ENCODE results near the gene GEMIN8.
A peak's percentile ranks its signal among the peaks of the same experiment; 100 is the strongest.

GEMIN8 gene

DNA sequence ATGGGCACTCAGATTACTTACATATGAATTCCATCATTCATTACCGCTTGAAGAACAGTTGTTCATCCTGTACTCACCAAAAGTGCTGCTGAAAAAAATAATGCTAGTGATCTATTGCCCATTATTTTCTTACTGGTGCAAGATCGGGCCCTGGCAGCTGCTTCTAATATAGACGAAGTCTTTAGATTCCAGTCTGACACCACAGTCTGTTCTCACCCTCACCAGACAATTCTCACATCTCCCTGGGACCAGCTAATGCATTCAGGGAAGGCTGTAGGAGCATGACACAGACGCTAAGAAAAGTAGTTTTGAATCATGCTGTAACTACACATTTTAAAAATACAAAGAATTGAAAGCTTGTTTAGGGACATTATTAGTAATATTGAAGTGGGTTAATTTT is 13.8 kb downstream of the GEMIN8 start:
- DNase-seq (ENCODE audit: low spot score): no peak

DNA sequence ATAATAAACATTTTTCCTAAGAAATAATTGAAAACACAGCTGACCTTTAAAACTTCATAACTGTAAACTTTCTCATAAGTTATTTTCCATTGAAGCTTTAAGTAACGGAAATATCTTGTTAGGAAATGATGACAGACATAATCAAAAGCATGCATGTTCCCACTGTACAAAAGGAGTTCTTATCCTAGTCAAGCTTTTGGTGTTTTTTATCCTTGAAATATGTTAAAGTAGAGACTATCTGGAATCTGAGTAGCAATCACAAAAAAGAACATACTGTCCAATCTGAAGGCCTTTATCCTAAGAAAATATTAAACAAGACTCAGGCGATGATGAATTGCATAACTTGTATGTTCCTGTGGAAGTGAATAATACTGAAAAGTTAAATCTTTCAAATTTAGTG is 14.4 kb downstream of the GEMIN8 start:
- peak; percentile 7 for DNase-seq (ENCODE audit: low spot score)

DNA sequence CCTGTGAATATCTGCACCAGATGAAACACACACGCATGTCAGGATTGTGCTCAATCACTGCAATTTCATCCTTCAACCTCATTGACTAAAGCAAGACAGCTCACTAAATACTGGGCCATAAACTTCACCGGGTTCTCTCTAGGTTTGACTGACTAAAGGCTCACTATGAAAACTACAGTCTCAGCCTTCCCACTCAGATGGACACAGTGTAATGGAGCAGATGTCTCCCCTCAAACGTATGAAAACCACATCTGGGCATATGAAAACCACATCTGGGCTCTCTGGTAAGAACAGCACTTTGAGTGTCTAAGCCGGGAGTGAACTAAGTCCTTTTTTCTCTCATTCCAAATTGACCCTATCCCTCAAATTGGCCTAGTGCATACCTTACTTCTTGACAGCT is 15.2 kb downstream of the GEMIN8 start:
- DNase-seq (ENCODE audit: low spot score): no peak

DNA sequence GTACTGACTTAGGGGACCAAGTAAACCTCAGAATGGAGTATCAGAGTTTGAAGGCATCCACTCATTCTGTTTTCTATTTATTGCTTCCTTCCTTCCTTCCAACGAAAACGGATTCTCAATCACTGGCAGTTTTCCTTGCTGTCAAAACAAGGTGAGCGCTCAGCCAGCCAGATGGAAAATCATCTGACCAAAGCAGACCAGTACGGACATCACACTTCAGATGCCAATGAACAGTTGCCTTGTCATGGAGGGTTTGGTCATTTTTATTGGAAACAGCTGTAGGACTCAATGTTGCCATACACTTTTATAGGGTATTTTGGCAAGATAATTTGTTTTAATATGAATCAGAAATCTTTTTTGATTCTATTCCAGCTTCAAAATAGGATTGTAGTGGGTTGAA is 16.6 kb downstream of the GEMIN8 start:
- DNase-seq (ENCODE audit: low spot score): no peak

DNA sequence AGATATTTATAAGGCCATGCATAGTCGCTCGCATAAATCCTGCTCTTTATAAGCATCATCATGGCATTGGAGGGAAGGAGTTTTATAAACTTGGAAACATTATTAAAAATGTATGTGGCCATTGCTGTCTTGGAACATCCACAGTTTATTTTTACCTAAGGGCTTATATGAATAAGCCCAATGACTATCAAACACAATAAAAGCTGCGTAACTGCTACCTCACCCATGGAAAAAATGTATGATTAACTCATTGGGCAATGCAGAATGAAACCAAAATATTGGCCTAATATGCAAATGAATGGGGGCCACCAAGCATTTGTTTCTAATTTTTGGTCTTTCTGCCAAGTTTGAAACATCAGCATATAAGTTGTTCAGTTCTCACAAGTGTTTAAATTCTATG is 19.1 kb downstream of the GEMIN8 start:
- DNase-seq (ENCODE audit: low spot score): no peak

DNA sequence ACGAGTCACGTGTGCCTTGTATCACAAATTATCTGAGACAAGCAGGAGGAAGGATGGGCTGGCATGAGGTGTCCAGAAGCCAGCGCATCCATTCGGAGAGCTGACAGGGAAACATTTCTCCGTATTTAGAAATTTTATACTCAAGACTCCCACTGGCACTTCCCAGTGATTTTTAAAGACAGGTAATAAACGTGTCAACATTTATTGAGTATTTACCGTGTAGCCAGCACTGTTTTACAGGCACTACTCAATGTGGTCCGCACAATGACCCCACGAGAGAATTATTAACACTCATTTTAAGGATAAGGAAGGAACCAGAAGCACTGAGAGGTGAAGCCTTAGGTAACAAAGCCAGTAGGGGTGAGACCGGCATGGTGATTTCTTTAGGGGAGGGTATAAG is 23.2 kb downstream of the GEMIN8 start:
- no peak for DNase-seq (ENCODE audit: low spot score)

DNA sequence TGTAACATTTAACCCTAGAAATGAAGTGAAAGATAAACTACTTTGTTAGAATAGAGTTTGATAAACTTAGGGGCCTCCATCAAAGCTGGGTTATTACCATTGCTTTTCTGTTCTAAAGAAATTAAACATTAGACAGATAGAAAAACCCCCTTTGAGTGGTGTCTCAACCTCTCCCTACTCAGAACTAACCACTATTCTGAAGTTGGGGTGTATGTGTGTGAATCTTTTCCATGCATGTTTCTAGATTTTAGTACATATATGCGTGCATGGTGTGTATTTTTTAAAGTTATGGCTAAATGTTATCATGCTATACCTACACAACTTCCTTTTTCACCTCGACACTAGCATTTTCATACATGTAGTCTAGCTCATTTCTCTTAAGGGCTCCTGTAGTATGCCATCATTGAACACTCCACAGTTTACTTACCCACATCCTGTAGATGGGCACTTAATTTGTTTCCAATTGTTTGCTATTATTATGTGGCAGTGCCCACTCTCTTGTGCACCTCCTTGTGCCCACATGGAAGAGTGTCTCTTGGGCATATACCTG is 25.7 kb downstream of the GEMIN8 start:
- DNase-seq (ENCODE audit: low spot score): no peak

DNA sequence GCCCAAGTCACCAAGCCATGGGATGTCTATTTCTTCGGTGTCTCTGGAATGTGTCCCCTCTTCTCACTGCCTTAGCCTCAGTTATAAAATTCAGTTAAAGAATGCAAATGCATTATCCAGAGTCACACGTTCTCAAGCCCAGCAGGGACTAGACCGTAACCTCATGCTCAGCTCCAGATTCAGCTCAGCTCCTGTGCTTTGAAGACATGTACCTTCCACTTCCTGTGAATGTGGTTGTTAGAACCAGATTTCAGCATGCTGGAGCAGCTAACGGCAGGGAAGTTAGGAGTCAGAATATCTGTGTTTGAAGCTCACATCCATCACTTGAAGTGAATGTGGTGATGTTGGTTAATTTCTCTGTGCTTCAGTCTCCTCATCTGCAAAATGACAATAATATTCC is 26.7 kb downstream of the GEMIN8 start:
- no peak for DNase-seq (ENCODE audit: low spot score)

DNA sequence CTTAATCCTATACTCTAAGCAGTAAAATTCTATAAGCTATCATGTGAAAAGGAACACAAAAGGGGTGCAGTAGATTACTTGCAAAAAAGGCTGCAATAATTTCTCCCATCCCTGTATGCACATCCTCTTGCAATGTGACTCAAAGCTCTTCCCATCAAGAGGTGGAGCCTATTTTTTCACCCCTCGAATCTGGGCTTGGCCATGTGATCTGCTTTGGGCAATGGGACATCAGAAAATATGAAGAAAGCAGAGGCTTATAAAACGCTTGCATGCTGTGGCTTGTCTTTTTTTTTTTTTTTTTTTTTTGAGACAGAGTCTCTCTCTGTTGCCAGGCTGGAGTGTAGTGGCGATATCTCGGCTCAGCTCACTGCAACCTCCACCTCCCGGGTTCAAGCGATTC is 33.0 kb downstream of the GEMIN8 start:
- DNase-seq (ENCODE audit: low spot score): no peak

DNA sequence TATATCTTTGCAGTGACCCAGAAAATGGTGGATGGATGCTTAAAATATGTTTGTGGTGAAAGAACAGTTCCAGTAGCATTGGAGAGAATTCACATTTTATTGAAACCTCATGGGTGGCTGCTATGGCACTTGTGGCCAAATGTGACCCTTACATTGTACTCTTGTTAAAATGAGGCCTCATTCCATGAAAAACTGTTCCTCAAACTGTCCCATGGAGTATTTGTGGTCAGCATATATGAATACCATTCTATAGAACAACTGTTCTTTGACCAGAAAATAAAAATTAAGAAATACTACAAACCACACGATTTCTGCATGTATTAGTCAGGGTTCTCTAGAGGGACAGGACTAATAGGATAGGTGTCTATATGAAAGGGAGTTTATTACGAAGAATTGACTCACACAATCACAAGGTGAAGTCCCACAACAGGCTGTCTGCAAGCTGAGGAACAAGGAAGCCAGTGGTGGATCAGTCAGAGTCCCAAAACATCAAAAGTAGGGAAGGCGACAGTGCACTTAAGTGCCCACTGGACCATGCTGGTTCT is 35.1 kb downstream of the GEMIN8 start:
- no peak for DNase-seq (ENCODE audit: low spot score)

DNA sequence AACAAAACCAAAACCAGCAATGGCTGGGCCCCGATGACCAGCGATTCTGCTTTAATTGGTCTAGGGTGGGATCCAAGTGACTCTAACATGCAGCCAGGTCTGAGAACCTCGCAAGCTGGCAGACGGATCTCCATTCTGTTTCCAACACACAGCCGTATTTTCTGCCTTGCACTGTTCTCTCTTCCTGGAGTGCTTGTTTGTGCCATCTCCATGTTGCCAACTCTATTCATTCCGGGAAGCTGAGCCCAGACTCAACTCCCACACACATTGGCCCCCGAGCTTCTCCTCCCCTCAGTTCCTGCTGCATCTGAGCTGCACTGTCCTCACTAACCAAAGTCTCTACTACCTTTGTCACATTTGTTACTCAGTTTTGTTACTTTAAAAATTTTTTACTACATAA is 35.6 kb downstream of the GEMIN8 start:
- DNase-seq (ENCODE audit: low spot score): no peak

DNA sequence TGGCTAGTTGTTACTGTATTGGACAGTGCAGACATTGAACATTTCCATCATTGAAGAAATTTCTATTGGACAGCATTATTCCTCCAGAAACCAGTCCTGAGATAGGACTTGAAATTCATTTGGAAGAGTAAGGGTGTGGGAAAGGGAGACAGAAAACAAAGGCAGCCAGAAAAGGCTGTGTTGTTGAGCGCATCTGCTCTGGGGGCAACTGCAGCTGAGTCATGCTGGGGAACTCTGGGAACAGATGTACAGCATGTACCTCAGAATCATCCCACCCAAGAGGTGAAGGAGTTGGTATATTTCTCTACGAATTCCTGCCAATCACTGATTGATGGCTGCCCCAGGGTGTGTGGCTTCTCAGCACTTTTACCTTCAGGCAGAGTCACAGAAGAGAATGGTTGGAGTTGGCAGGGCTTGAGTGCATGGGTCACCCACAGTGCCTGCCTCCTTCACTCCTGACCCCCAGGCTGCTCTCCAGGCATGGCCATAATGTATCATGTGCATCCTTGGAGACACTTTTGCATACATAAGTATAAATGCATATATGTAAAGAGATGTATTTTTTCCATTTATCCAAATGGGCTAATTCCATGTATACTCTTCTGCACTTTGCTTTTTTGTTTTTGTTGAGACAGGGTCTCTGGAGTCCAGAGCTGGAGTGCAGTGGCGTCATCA is 39.4 kb downstream of the GEMIN8 start:
- no peak for DNase-seq (ENCODE audit: low spot score)

DNA sequence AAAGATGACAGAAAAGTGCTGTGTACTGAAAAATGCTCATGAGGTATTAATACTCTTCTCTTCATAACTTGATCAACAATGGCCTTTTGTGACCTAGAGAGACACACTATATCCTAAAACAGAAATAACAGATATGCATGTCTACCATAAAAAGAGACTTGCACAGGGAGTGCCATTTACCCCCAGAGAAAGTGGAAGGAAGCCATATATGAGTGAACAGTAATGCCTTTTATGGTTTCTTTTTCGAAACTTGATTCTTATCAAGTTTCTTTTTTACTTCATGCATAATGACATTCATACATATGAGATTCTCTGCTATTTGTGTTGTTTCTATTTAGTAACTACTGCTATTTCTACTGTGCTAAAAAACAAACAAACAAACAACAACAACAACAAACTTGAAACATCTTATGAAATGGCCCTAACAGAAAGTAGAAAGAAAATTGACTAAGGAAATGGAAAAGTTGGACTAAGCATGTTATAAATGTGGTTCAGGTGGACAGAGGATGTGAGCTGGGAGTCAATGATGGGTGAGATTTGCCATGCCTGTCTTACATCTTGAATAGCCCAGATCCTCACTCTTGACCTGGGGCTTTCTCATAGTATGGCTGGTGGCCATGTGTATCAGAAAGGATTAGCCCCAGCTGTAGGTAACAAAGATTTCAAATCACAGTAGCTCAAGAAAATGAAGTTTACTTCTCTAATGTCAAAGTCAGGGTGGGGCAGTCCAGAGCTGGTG is 43.8 kb downstream of the GEMIN8 start:
- no peak for DNase-seq (ENCODE audit: low spot score)

DNA sequence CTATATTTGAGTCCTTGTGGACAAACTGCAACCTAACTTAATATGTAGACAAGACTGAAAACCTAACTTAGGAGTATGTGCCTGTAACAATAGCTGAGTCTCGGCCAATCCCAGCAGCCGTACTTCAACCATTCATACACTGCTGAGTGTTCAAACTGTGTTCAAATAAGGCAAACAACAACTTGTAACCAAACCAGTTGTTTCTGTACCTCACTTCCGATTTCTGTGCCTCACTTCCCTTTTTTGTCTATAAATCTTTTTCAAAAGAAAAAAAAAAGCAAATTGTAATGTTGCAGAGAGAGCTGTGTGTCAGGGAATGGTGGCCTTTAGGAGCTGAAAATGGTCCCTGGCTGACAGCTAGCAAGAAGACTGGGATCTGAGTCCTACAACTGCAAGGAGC is 46.0 kb downstream of the GEMIN8 start:
- DNase-seq (ENCODE audit: low spot score): no peak

DNA sequence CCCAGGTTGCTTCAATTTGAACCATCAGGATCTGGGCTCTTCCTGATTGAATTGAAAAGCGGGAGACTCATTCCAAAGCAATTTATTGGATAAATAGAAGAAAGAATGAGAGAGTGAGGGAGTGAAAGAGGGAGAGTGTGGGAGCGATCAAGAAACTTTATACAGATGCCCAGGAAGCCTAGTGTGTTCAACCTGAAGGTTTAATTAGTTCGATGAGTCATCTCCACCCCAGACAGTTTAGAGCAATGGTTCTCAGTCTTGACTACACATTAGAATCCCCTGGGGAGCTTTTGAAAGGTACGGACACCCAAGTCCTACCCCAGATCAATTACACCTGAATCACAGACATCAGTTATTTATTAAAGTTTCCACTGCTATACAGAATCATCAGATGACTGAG is 61.5 kb downstream of the GEMIN8 start:
- no peak for DNase-seq (ENCODE audit: low spot score)

DNA sequence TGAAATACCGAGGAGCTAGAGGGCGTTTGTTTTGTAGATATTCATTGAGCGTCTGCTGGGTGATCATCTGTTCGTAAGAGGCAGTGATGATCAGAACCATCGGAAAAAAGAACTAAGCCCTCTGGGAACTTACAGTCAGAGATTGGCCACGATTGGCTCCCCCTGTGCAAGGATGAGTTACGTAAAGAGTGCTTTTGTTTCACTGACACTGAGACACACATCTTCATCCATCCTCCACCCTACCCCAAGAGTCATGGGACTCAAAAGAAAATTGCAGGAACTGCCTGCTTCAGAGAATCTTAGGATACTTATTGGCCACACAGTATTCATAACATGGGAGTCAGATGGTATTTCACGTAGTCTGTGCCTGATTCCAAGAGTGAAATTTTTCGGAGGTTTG is 62.1 kb downstream of the GEMIN8 start:
- no peak for DNase-seq (ENCODE audit: low spot score)

DNA sequence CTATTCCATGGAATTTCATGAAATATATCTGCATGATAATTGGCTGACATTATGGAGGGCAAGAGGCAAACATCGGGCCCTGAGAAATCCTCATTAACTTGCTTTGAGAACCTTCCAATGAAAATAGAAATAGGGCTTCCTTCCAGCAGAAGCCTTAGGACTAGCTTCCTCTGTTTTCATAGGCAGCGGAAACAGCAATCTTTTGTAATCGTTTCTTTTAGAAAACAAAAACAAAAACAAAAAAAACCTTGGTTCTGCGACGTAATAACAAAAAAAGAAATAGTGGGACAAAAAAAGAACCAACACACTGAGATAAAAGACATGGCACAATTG is 62.9 kb downstream of the GEMIN8 start:
- DNase-seq (ENCODE audit: low spot score): no peak

DNA sequence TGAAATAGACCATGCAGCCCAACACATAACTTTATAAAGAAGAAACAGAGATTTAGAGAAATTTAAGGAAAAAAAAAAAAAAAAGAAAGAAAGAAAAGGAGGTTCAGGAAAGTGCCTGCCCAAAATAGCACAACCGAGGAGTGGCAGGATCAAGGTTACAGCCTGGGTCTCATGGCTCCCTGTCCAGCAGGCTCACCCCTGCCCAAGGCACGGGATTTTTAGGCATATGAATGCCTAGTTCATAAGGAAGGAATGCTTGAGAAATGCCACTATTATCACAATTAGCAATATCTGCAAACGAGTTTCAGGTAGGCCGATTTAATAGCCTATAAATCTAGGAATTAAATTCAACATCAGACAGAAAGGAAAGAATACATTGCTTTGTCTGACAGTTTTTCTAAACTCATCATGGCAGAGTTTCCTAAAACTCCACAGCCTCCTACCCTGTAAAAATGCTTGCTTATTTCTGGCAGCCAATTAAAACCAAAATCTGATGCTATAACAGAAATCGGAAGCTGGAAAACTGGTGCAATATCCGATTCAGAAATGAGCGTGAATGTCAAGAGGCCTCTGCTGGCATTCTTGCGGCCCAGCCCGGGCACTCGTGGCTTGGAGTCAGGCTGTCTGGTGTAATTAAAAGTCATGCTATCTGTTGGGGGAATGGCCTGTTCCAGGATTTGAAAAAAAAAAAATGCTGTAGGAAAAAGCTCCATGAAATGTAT is 63.5 kb downstream of the GEMIN8 start:
- DNase-seq (ENCODE audit: low spot score): no peak

DNA sequence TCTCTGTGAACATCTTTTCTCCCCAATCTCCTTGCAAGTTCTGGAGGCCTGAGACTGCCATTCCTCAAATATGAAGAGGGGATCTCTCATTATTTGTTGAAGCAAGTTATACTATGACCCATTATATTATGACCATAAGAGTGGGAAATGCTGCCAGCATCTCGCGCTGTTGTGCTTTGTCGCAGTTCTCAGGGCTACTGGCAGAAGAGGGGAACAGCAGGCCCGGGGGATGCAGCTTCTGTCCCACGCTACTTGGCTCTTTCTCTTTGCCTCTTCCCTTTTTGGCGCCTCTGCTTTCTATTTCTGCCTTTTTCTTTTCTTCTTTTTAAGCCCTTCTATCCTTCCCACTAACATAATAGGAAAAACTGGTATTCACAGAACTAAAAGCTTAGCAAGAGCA is 64.2 kb downstream of the GEMIN8 start:
- no peak for DNase-seq (ENCODE audit: low spot score)

DNA sequence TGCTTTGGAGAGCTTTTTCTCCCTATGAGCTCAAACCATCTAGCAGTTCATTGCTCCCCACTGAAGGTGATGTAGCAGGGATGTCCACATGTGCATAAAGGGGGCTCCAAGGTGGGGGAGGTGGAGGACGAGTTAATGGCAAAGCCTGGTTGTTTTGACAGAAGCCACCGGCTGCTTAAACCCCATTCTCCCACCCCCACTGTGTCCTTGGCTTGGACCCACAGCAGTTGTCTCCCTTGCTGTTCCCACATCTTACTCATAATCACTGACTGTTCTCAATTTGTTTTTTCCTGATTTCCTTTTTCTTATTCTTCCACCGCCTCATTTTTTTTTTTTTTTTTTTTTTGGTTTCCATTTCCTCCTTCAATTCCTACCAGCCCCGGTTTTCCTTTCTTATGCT is 72.7 kb downstream of the GEMIN8 start:
- DNase-seq (ENCODE audit: low spot score): no peak
